Fibroblast of mammary gland (primary cell): ENCODE measurements around the gene IDH3B.
"Not testable (repeated sequence)": the region's sequence is repeated elsewhere in the genome, so short reads cannot be mapped to it uniquely, and the experiment has no call there.

Source experiments
- DNase-seq: peaks from one replicate; pipeline ENCODE4 v3.0.0-alpha.2; 2010; ENCODE audit warnings: low read depth
- H3K4me3 ChIP-seq: 2 replicates; pipeline ENCODE4 v1.5.1; 2011; ENCODE audit warnings: low read depth, mild to moderate bottlenecking, low read length, moderate library complexity; ENCODE audit not compliant: control insufficient read depth
- TF ChIP-seq, protein P1 (sequence below): conservative IDR thresholded peaks from 2 replicates; pipeline ENCODE4 v1.5.1; 2011; ENCODE audit warnings: low read depth, low read length, inconsistent platforms; ENCODE audit not compliant: control insufficient read depth, insufficient read depth

IDH3B gene

GRCh38 chr20:2690718-2691117 lies 26.7 kb upstream of the IDH3B start:
- no peak for DNase-seq
- H3K4me3 ChIP-seq: no peak overlapping the region
- TF ChIP-seq, protein P1, sequence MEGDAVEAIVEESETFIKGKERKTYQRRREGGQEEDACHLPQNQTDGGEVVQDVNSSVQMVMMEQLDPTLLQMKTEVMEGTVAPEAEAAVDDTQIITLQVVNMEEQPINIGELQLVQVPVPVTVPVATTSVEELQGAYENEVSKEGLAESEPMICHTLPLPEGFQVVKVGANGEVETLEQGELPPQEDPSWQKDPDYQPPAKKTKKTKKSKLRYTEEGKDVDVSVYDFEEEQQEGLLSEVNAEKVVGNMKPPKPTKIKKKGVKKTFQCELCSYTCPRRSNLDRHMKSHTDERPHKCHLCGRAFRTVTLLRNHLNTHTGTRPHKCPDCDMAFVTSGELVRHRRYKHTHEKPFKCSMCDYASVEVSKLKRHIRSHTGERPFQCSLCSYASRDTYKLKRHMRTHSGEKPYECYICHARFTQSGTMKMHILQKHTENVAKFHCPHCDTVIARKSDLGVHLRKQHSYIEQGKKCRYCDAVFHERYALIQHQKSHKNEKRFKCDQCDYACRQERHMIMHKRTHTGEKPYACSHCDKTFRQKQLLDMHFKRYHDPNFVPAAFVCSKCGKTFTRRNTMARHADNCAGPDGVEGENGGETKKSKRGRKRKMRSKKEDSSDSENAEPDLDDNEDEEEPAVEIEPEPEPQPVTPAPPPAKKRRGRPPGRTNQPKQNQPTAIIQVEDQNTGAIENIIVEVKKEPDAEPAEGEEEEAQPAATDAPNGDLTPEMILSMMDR: no peak

DNA sequence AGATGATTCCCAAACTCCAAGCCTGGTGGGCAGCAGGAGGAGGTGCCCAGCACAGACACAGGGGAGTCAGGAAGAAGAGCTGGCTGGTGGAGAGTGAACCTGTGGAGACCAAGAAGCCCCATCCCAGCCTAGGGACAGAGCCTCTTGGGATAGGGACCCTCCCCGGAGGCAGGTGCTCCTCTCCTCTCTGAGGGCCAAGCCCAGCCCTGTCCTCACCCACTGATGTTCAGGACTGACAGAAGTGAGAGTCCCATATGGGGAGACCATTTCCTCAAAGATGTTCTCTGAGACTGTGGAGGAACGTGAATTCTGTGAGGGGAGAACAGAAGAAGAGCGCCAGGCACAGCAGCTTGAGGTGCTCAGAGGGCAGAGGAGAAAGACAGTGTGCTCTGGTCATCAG lies 26.2 kb upstream of the IDH3B start:
- TF ChIP-seq, protein P1: no peak
- DNase-seq: no peak
- no peak overlapping the region for H3K4me3 ChIP-seq

DNA sequence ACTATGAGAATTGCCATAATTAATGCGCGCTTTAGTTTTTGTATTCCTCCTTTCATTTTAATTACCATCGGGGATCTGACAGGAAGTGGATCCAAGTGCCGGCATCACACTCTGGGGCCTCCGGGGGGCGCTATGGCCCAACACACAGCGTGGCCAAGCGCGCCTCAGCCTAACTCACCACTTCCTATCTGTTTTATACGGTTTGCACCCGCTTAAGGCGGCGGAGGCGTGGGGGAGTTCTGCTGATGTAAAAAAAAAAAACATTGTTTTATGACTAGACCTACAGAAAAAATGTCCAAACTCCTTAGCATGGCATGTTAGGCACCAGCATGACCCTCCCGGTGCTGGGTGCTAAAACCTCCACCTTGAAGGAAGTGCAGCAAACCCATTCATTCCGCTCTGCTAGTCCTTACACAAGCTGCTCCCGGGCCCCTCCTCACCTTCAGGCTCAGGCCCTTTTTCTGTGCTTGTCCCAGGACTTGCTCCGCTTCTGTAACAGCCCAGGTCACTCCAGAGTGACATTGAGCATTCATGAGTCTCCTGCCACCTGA lies 24.1 kb upstream of the IDH3B start:
- TF ChIP-seq, protein P1: peak; percentile 46
- peak; percentile 28 for DNase-seq
- no peak overlapping the region for H3K4me3 ChIP-seq

- DNase-seq: no peak
- no peak overlapping the region for H3K4me3 ChIP-seq
- TF ChIP-seq, protein P1: no peak
Observed at GRCh38 chr20:2687514-2687913, 23.5 kb upstream of the IDH3B start.

DNA sequence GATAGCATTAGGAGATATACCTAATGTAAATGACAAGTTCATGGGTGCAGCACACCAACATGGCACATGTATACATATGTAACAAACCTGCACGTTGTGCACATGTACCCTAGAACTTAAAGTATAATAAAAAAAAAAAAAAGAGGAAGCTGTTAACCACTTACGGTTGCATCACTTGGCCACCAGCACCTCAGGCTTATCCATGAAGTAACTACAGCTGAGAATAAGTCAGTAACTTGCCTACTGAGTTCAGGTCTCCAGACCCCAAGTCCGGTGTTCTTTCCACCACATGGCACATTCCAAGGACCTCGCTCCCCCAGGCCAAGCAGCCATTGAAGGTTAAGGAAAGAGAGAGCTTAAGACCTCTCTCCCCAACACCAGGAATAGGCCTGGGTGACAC lies 20.8 kb upstream of the IDH3B start:
- not testable (repeated sequence) for DNase-seq, H3K4me3 ChIP-seq

DNA sequence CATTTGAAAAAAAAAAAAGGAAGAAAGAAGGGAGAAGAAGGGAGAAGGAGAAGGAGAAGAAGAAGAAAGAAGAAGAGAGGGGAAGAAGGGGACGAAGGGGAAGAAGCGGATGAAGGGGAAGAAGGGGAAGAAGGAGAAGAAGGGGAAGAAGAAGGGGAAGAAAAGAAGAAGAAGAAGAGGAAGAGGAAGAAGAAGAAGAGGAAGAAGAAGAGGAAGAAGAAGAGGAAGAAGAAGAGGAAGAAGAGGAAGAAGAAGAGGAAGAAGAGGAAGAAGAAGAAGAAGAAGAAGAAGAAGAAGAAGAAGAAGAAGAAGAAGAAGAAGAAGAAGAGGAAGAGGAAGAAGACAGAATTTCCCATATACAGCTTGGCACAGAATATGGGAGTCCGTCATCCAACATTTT lies 18.0 kb upstream of the IDH3B start:
- not testable (repeated sequence) for H3K4me3 ChIP-seq, DNase-seq

DNA sequence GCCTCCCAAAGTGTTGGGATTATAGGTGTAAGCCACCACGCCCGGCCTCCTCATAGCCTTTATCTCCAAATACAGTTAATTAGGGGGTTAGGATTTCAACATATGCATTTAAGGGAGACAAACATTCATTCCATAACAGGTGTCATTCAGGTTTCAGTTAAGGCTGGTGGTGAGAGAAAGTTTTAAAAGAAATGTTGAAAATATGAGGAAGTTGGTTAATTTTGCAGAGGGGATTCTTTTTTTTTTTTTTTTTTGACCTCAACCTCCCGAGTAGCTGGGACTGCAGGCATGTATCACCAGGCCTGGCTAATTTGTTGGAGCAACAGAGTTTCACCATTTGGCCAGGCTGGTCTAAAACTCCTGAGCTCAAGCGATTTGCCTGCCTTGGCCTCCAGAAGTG lies 16.0 kb upstream of the IDH3B start:
- TF ChIP-seq, protein P1: no peak
- no peak overlapping the region for H3K4me3 ChIP-seq
- DNase-seq: no peak

DNA sequence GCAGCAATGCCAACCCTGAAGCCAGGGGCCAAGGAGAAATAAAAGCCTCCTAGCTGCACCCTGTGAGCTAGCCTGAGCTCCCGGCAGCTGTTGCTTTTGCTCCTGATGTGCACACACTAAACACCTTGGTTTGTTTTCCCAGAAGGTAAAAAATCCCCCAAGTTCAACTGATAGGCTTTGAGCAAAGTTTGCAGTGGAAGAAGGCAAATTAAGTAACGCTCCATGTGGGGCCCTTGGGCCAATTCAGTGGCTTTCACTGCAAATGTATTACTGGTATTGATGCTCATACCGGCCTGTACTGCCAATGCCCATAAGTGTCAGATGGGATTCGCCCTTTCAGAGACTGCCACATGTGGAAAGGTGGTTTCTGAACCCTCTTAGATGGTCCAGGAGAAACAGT lies 9.4 kb upstream of the IDH3B start:
- H3K4me3 ChIP-seq: no peak overlapping the region
- DNase-seq: no peak
- TF ChIP-seq, protein P1: no peak
